Fibroblast of skin of left biceps (primary cell): Measurements from ENCODE around the gene TMEM88.
A peak's percentile ranks its signal among the peaks of the same experiment; 100 is the strongest.

Experiments
- DNase-seq, 2 experiments: peaks; one replicate each; pipeline ENCODE4 v3.0.0-alpha.2; 2013; ENCODE audit warnings: low read depth in 2 of 2

Gene TMEM88

GRCh38 chr17:7843536-7844291 is 11.2 kb upstream of the TMEM88 start:
- DNase-seq, result no peak

DNA sequence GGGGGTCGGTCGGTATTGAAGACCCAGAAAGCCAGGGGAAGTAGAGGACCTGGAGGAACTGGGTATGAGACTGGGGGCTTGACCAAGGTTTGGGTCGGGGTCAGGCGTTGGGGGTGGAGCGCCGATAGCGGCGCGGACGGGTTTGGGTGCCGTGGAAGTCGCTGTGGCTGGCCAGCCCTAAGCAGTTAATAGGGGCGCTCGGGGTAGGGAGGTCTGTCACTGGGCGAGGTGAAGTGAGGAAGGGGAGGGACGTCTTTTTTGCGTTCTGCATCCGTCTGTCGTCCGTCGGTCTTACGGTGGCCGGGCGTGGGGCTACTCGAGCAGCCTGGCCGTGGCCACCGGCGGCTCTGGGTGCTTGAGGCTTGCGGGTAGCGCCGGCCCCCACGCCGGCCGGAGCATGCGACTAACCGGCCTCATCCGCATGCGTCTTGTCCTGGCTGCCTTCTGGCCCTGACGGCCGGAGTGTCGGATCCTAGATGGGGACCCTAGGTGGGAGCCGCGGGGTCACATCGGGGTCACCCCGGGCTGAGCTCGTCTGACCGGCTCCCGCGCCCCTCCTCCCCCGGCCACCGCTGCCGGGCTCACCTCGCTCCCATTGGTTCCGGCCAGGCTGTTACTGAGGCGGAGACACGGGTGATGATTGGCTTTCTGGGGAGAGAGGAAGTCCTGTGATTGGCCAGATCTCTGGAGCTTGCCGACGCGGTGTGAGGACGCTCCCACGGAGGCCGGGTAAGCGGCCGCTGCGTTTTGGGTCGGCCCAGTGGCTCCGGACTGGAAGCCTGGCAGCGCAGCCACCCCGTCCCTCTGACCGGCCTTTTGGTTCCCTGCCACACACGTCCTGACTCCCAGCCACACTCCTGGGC is 10.3 kb upstream of the TMEM88 start:
- DNase-seq, result peak; percentile 73 to 74

- DNase-seq, result no peak
Measured at GRCh38 chr17:7845359-7846062, 9.4 kb upstream of the TMEM88 start.

GRCh38 chr17:7846063-7846735 is 8.7 kb upstream of the TMEM88 start:
- DNase-seq, result no peak

DNA sequence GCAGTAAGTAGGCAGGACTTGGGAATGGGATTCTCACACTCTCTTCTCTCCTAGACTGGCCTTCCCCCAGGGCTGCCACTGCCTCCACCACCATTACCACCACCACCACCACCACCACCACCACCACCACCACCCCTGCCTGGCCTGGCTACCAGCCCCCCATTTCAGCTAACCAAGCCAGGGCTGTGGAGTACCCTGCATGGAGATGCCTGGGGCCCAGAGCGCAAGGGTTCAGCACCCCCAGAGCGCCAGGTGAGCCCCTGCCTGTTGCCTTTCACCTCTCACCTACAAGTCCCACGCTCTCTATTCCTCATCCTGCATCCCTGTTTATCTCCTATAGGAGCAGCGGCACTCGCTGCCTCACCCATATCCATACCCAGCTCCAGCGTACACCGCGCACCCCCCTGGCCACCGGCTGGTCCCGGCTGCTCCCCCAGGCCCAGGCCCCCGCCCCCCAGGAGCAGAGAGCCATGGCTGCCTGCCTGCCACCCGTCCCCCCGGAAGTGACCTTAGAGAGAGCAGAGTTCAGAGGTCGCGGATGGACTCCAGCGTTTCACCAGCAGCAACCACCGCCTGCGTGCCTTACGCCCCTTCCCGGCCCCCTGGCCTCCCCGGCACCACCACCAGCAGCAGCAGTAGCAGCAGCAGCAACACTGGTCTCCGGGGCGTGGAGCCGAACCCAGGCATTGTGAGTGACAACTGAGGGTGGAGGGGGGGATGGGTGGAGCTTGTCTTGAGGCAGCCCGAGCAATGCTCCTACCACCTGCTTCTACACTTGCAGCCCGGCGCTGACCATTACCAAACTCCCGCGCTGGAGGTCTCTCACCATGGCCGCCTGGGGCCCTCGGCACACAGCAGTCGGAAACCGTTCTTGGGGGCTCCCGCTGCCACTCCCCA is 7.9 kb upstream of the TMEM88 start:
- no peak for DNase-seq

DNA sequence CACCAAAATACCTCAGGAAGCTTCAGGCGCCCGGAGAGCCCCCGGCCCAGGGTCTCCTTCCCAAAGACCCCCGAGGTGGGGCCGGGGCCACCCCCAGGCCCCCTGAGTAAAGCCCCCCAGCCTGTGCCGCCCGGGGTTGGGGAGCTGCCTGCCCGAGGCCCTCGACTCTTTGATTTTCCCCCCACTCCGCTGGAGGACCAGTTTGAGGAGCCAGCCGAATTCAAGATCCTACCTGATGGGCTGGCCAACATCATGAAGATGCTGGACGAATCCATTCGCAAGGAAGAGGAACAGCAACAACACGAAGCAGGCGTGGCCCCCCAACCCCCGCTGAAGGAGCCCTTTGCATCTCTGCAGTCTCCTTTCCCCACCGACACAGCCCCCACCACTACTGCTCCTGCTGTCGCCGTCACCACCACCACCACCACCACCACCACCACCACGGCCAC is 6.7 kb upstream of the TMEM88 start:
- no peak for DNase-seq

- DNase-seq, result no peak
Measured at GRCh38 chr17:7848739-7849129, 6.1 kb upstream of the TMEM88 start.

- DNase-seq, result no peak
Measured at GRCh38 chr17:7849130-7849750, 5.6 kb upstream of the TMEM88 start.

GRCh38 chr17:7849751-7850504 is 4.9 kb upstream of the TMEM88 start:
- no peak for DNase-seq

DNA sequence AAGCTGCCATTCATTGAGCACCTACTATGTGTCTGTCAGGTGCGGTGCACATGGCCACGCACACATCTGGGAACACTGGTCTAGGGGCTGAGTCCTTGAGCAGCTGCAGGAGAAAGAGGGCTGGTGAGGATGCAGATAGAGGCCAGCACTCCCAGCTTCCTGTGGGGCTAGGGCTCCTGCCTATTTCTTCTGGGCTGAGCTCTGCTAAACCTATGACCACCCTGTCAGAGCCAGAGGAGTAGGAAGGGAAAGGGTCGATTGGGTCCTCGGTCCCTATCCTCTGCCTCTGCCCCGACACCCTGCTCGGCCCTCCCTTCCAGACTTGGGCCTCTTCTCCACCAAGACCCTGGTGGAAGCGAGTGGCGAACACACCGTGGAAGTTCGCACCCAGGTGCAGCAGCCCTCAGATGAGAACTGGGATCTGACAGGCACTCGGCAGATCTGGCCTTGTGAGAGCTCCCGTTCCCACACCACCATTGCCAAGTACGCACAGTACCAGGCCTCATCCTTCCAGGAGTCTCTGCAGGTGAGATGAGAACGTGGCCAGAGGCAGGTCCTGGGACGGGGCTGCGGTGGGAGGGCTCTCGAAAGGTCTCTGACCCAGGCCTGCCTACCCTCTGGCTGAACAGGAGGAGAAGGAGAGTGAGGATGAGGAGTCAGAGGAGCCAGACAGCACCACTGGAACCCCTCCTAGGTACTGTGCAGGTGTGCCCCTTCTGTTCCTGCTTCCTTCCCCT is 4.0 kb upstream of the TMEM88 start:
- no peak for DNase-seq

DNA sequence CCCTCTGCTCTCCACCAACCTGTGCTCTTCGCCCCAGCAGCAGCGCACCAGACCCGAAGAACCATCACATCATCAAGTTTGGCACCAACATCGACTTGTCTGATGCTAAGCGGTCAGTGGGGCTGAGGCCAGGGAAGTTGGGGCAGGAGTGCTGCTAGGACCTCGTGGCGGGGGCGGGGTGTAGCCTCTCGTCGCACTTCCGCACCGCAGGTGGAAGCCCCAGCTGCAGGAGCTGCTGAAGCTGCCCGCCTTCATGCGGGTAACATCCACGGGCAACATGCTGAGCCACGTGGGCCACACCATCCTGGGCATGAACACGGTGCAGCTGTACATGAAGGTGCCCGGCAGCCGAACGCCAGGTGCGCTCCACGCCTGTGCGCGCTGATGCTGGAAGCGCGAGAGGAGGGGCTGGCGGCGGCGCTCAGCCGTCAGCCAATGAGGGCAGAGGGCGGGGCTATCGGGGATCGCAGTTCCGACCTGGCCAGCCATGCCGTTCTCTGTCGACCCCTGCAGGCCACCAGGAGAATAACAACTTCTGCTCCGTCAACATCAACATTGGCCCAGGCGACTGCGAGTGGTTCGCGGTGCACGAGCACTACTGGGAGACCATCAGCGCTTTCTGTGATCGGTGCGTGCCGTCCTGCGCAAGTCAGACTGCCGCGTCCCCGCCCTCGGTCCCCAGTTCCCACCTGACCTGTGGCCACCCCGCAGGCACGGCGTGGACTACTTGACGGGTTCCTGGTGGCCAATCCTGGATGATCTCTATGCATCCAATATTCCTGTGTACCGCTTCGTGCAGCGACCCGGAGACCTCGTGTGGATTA is 3.2 kb upstream of the TMEM88 start:
- DNase-seq, result peak in 1 of 2 experiments; percentile 53

DNA sequence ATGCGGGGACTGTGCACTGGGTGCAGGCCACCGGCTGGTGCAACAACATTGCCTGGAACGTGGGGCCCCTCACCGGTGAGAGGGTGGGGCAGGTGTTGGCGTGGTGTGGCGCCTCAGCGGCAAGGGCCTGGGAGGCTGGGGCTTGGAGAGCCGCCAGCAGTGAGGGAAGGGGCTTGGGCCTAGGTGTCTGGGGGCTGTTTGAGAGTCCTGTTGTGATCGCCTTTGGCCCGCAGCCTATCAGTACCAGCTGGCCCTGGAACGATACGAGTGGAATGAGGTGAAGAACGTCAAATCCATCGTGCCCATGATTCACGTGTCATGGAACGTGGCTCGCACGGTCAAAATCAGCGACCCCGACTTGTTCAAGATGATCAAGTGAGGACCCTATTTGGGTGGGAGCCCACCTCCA is 2.6 kb upstream of the TMEM88 start:
- DNase-seq, result no peak

- DNase-seq, result no peak
Measured at GRCh38 chr17:7852919-7853690, 1.8 kb upstream of the TMEM88 start.

DNA sequence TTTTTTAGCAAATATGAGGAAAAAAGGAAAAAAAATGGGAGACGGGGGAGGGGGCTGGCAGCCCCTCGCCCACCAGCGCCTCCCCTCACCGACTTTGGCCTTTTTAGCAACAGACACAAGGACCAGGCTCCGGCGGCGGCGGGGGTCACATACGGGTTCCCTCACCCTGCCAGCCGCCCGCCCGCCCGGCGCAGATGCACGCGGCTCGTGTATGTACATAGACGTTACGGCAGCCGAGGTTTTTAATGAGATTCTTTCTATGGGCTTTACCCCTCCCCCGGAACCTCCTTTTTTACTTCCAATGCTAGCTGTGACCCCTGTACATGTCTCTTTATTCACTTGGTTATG is 1.2 kb upstream of the TMEM88 start:
- DNase-seq, result no peak

GRCh38 chr17:7854078-7854777 is 638 bp upstream of the TMEM88 start:
- no peak for DNase-seq

DNA sequence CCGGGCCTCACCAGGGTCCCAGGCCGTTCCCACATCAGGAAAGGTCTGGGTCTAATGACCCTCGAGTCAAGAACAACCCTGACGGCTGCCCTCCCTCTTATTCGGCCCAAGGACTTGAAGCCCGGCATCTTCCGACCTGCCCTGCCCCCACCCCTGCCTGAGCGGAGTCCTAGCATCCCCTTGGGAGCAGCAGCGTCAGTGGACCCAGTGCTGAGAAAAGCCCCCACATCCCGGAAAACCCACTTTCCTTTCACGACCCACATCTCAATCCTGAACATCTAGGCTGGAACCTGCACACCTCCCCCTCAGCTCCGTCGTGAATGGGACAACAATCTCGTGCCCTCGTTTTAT is 769 bp downstream of the TMEM88 start:
- DNase-seq, result no peak
